Skin epidermis (tissue), 12 donors: ENCODE data around the gene HAO2.
A peak's percentile ranks its signal among the peaks of the same experiment; 100 is the strongest.
"Not testable (repeated sequence)": the region's sequence is repeated elsewhere in the genome, so short reads cannot be mapped to it uniquely, and the experiment has no call there.

ENCODE experiments used
- H3K27ac ChIP-seq, 21 experiments: fragments of 200-600 bp; sonication (generic) in 11 of 21; one replicate each; pipeline ENCODE4 v1.5.0; 2020; ENCODE audit warnings: mild to moderate bottlenecking in 3 of 21, inconsistent platforms in 2 of 21, moderate library complexity in 2 of 21
- H3K4me3 ChIP-seq, 7 experiments: fragments of 200-600 bp; sonication (generic) in 2 of 7; one replicate each; pipeline ENCODE4 v1.5.0; 2020; ENCODE audit warnings: inconsistent platforms in 2 of 7, mild to moderate bottlenecking in 2 of 7, moderate library complexity in 1 of 7

Gene HAO2

GRCh38 chr1:119368554-119368953 lies at the start of gene HAO2:
TSS of gene HAO2 (plus strand) at chr1:119368785. CDS start at chr1:119381086, 12,301 bp downstream.
- Histone ChIP-seq H3K4me3 (no peak within 1 kb of the TSS), H3K27ac (no peak within 1 kb of the TSS)

- no peak overlapping the region for H3K4me3 ChIP-seq
Observed at GRCh38 chr1:119320100-119320499, 48.5 kb upstream of the HAO2 start.

GRCh38 chr1:119321666-119322419 lies 46.7 kb upstream of the HAO2 start:
- Histone ChIP-seq H3K27ac (no peak overlapping the region), H3K4me3 (no peak overlapping the region)

More at GRCh38 chr1:119320100-119320499, 48.5 kb upstream of the HAO2 start:
- no peak overlapping the region for H3K27ac ChIP-seq

- H3K4me3 ChIP-seq = no peak overlapping the region
- peak overlapping the region in 1 of 21 experiments; percentile 25 for H3K27ac ChIP-seq
Observed at GRCh38 chr1:119323216-119323982, 45.2 kb upstream of the HAO2 start.

- H3K4me3 ChIP-seq = no peak overlapping the region
- H3K27ac ChIP-seq = no peak overlapping the region
Observed at GRCh38 chr1:119324198-119324597, 44.4 kb upstream of the HAO2 start.

DNA sequence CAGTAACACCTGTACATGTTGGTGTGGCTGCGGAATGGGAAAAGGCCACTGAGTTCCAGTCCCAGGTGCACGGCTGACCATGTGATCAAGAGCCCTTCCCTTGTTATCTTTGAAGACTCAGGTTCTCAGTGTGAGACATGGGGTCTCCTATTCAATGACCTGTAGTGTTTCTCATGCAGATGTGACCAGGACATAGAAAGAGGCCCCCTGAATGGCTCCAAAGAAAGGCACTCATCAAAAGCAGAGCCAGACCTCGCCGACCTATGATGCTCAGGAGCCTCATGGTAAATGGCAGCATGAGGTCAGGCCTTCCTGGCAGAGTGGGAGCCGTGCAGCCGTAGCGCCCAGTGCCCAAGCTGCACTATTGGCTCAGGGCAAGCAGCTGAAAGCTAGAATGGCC lies 42.3 kb upstream of the HAO2 start:
- H3K4me3 ChIP-seq = no peak overlapping the region

GRCh38 chr1:119327094-119327449 lies 41.5 kb upstream of the HAO2 start:
- H3K4me3 ChIP-seq = peak overlapping the region; percentile 9 to 44 (median 25)
- H3K27ac ChIP-seq = peak overlapping the region in 3 of 21 experiments; percentile 36 to 58 (median 46)

More for the DNA sequence above, 42.3 kb upstream of the HAO2 start:
- H3K27ac ChIP-seq = no peak overlapping the region

- peak overlapping the region in 3 of 21 experiments; percentile 36 to 58 (median 46) for H3K27ac ChIP-seq
- peak overlapping the region; percentile 9 to 44 (median 25) for H3K4me3 ChIP-seq
Observed at GRCh38 chr1:119327450-119328155, 41.0 kb upstream of the HAO2 start.

- Histone ChIP-seq H3K27ac (peak overlapping the region in 1 of 21 experiments; percentile 30), H3K4me3 (no peak overlapping the region)
Observed at GRCh38 chr1:119329541-119330461, 38.8 kb upstream of the HAO2 start.

- Histone ChIP-seq H3K4me3 (no peak overlapping the region), H3K27ac (no peak overlapping the region)
Observed at GRCh38 chr1:119330466-119331189, 38.0 kb upstream of the HAO2 start.

DNA sequence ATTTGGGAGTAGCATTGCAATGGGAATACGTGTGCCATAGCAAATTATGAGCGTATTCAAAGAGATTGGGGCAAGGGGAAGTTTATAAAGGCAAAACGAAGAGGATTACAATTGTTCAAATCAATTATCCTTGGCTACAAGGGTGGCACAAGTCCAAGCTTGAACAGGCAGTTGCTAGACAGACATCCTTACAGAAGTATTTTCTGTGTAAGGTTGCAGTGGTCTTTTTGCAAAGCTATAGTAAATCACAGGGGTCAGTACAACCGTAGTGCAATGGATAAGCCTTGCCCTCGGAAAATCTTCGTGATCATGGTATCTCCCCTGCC lies 37.4 kb upstream of the HAO2 start:
- Histone ChIP-seq H3K27ac (no peak overlapping the region), H3K4me3 (no peak overlapping the region)

GRCh38 chr1:119331915-119332314 lies 36.7 kb upstream of the HAO2 start:
- Histone ChIP-seq H3K27ac (peak overlapping the region in 2 of 21 experiments; percentile 6 to 62), H3K4me3 (no peak overlapping the region)

- H3K27ac ChIP-seq = peak overlapping the region in 1 of 21 experiments; percentile 62
Observed at GRCh38 chr1:119332622-119333021, 36.0 kb upstream of the HAO2 start.

GRCh38 chr1:119333163-119333896 lies 35.3 kb upstream of the HAO2 start:
- Histone ChIP-seq H3K4me3 (no peak overlapping the region), H3K27ac (peak overlapping the region in 1 of 21 experiments; percentile 57)

More at GRCh38 chr1:119332622-119333021, 36.0 kb upstream of the HAO2 start:
- no peak overlapping the region for H3K4me3 ChIP-seq

GRCh38 chr1:119333897-119334250 lies 34.7 kb upstream of the HAO2 start:
- not testable (repeated sequence) for H3K4me3 ChIP-seq
- peak overlapping the region in 1 of 21 experiments; percentile 57 for H3K27ac ChIP-seq

DNA sequence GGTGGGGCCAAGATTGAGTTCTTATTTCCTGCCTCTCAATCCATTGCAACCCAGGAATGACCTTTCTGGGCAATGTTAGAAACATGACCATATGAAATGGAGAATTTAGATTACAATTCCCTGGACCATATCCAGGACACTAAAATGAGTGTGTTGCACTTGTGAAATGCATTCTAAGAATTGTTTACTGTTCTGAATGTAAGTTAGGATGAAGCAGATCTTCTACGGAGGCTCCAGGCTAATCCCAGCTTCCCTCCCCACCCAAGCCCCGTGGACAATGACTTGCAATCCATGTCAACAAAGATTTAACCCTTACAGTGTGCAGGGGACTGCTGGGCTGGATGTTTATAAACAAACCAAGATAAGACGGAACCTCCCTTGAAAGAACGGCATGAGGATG lies 31.7 kb upstream of the HAO2 start:
- H3K27ac ChIP-seq = no peak overlapping the region
- H3K4me3 ChIP-seq = no peak overlapping the region

DNA sequence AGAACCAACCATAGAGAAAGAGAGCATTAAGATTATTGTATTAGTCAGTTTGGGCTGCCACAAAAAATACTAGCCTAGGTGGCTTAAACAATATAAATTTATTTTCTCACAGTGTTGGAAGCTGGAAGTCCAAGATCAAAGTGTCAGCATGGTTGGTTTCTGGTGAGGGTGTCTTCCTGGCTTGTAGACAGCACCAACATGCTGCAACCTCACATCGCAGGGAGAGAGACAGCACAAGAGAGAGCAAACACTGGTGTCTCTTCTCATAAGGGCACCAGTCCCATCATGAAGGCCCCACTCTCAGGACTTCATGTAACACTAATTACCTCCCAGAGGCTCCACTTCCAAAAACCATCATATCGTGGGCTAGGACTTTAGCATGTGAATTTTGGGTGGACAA lies 30.6 kb upstream of the HAO2 start:
- Histone ChIP-seq H3K27ac (no peak overlapping the region), H3K4me3 (no peak overlapping the region)

- Histone ChIP-seq H3K4me3 (no peak overlapping the region), H3K27ac (no peak overlapping the region)
Observed at GRCh38 chr1:119338757-119339156, 29.8 kb upstream of the HAO2 start.
